ENCODE data around the gene TMEM25.

DNA sequence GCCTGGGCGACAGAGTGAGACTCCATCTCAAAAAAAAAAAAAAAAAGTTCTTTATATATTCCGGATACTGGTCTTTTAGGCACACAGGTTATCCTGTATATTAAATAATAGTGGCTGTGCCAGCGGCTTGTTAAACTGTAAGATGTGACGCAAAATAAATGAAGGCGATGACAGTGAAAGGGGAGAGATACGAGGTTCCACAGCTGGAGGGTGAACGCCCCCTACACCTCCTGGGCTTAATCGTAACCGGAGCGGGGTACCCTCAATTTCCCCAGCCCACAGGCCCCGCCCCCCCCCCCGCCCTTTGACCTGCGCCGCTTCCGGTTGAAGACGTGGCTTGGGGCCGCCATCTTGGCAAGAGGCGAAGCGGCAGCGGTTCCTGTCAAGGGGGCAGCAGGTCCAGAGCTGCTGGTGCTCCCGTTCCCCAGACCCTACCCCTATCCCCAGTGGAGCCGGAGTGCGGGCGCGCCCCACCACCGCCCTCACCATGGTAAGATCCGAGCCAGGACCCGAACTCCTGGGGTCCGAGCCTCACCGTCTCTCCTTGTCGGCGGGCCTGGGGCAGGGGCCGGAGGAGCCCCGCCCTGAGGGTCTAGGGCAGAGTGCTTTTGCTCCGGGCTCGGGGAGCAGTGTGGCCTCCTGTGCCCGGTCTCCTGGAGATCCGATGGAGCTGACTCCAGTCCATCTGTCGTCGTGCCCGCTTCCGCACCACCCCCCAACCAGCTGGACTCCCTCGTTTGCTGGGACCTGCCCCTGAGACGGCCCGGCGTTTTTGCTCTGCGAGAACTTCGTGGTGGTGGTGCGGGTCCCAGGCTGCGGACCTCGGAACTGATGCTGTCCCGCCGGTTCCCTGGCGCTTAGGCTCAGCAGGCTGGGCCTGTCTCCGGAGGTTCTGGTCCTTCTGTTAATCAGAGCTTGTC, 41.3 kb downstream of the TMEM25 start, which contains the start of gene ARCN1:
- TF ChIP-seq POLR2A (IDR thresholded peaks at IDR 0.05) (peak in 1 of 3 donors; percentile 45), POLR2AphosphoS5 (IDR thresholded peaks at IDR 0.05) (peak; percentile 84 to 89 (median 85))
- TF ChIP-seq, protein P1, sequence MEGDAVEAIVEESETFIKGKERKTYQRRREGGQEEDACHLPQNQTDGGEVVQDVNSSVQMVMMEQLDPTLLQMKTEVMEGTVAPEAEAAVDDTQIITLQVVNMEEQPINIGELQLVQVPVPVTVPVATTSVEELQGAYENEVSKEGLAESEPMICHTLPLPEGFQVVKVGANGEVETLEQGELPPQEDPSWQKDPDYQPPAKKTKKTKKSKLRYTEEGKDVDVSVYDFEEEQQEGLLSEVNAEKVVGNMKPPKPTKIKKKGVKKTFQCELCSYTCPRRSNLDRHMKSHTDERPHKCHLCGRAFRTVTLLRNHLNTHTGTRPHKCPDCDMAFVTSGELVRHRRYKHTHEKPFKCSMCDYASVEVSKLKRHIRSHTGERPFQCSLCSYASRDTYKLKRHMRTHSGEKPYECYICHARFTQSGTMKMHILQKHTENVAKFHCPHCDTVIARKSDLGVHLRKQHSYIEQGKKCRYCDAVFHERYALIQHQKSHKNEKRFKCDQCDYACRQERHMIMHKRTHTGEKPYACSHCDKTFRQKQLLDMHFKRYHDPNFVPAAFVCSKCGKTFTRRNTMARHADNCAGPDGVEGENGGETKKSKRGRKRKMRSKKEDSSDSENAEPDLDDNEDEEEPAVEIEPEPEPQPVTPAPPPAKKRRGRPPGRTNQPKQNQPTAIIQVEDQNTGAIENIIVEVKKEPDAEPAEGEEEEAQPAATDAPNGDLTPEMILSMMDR (IDR thresholded peaks at IDR 0.05 in 8 of 11, conservative IDR thresholded peaks at IDR 0.05 in 3 of 11), result no peak

All from spleen (tissue), 7 donors.